HS-5 (cell line): ENCODE results near the gene NLRP14.

ENCODE experiments used
- DNase-seq: peaks from one replicate; pipeline ENCODE4 v3.0.0-alpha.2; 2012; ENCODE audit warnings: low read depth

NLRP14 gene, protein sequence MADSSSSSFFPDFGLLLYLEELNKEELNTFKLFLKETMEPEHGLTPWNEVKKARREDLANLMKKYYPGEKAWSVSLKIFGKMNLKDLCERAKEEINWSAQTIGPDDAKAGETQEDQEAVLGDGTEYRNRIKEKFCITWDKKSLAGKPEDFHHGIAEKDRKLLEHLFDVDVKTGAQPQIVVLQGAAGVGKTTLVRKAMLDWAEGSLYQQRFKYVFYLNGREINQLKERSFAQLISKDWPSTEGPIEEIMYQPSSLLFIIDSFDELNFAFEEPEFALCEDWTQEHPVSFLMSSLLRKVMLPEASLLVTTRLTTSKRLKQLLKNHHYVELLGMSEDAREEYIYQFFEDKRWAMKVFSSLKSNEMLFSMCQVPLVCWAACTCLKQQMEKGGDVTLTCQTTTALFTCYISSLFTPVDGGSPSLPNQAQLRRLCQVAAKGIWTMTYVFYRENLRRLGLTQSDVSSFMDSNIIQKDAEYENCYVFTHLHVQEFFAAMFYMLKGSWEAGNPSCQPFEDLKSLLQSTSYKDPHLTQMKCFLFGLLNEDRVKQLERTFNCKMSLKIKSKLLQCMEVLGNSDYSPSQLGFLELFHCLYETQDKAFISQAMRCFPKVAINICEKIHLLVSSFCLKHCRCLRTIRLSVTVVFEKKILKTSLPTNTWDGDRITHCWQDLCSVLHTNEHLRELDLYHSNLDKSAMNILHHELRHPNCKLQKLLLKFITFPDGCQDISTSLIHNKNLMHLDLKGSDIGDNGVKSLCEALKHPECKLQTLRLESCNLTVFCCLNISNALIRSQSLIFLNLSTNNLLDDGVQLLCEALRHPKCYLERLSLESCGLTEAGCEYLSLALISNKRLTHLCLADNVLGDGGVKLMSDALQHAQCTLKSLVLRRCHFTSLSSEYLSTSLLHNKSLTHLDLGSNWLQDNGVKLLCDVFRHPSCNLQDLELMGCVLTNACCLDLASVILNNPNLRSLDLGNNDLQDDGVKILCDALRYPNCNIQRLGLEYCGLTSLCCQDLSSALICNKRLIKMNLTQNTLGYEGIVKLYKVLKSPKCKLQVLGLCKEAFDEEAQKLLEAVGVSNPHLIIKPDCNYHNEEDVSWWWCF

DNA sequence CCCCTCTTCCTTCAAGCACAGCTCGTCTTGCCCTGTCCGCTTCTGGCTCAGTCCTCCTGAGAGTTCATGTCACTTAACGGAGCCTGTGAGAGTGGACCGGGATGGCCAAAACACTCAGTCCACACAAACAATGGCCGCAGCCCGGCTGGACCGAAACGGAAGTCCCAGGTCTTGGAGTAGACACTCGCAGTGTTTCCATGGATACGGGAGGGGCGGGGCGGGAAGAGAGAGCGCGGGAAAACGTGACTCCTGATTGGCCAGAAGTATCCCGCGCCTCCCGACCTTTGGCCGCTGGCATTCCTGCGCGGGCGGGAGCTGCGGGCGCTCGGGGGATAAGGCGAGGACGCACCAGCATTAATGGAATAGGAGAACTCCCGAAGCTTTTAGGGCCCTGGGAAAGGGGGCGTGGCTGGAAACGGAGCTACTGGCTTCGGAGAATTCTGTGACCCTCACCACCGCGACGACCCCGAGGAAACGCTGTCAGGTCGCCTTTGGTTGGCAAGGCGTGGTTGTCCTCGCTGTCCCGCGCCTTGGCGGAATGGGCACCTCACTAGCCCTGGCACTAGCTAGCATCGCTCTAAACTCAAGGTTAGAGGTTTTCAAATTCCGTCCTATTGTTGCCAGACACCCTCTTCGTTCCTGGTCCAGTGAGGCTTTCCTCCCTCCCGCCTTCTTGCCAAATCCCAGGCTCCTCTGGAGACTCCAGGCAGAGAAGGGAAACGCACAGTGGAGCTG lies at the start of gene NLRP14, which contains the start of gene ZNF214:
Gene NLRP14 (plus strand): TSS at position 297 of the 735 bp plus-strand sequence. CDS start 18,108 bp downstream, outside the sequence.
Gene ZNF214 (minus strand): TSS at position 164 of the 735 bp plus-strand sequence. CDS start 17,511 bp downstream, outside the sequence.
- peak; percentile 86 for DNase-seq

DNA sequence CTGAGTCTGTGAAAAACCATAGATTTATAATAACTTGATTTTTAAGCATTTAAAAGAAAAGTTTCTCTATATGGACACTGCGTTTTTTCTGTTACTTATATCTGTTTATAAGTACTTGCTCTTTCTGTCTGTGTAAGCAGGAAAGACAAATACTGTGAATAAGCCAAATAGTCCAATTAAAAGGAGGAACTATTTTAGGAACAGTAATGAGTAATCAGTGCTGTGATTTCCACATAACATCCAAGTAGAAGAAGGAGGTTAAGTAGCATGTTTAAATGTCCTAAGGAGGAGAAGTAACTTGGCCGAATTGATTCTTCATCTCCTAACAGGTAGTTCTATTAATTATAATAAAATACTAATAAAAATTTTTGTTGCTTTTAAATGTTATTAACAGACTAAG lies 40.9 kb upstream of the NLRP14 start:
- no peak for DNase-seq

DNA sequence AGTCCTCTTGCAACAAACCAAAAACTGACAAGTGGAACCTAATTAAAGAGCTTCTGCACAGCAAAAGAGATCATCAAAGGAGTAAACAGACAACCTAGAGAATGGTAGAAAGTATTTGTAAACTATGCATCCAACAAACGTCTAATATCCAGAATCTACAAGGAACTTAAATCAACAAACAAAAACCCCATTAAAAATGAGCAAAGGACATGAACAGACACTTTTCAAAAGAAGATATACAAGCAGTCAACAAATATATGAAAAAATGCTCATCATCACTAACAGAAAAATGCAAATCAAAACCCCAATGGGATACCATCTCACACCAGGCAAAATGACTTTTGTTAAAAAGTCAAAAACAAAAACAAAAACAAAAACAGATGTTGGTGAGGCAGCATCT lies 33.8 kb upstream of the NLRP14 start:
- DNase-seq, result no peak

DNA sequence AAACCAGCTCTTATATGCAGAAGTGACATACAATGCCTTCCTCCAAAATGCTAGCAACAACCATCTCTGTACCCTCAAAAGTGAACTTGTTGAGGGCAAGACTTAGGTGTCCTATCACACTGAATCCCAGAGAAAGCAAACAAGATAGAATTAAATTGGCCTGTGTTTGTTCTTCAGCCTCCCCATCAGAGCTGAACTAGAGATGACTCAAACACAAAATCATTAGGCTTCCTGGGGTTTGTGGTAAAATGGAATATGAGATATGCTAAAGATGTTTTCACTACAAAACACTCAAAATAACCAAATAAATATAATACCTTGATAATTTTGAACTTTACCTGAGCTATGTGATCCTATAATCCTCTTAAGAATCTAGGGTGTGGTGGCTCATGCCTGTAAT lies 31.8 kb upstream of the NLRP14 start:
- no peak for DNase-seq

DNA sequence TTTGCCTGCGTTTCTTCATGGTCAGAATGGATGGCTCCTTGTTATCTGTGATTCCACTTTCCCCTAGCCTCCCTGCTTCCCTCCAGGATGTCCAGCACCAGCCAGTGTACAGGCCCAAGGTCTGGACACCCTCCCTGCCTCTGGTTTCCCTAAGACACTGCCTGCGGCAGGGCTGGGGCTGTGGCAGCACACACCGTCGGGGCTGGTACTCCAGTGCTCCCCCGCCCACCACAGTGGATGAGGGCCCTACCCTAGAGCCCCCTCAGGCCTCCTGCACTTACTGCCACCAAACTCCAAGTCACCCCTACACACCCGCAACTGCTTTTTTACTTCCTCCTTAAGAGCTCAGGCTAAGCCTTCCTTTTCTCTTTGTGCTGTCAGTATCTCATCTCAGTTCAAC lies 29.1 kb upstream of the NLRP14 start:
- DNase-seq, result no peak

GRCh38 chr11:6992026-6992425 lies 28.3 kb upstream of the NLRP14 start:
- DNase-seq, result no peak

GRCh38 chr11:6992457-6993417 lies 27.5 kb upstream of the NLRP14 start:
- DNase-seq, result peak; percentile 92

GRCh38 chr11:6995703-6996102 lies 24.6 kb upstream of the NLRP14 start:
- DNase-seq, result no peak

DNA sequence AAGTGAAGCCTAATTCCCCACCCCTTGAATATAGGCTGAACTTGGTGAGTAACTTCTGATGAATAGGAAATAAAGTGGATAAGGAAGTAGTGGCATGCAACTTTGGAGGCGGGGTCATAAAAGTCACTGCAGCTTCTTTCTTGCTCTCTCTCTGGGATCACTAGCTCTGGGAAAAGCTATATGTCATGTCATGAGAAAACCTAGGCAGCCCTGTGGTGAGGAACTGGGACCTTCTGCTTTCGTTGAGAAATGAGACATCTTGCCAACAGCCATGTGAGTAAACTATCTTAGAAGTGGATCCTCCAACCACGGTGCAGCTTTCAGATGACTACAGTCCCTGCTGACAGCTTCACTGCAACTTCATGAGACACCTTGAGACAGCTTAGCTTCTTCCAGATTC lies 15.8 kb upstream of the NLRP14 start:
- DNase-seq, result peak; percentile 45

DNA sequence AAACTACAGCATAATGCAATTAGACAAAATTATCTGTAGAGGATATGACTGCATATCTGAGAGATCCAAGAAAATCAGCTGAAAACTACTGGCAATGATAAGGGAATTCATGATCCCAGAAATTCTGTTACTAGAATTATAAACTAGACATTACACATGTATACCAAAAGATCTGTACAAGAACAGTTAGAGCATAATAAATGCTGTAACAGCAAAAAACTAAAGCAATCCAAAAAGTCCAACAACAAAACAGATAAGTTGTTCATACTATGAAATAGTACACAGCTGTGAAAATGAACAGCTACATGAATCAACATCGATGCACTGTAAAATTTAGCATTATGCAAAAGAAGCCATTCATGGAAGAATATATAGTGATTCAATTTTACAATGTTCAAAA lies 6.2 kb upstream of the NLRP14 start:
- DNase-seq, result no peak

- no peak for DNase-seq
Observed at GRCh38 chr11:7016011-7016410, 4.3 kb upstream of the NLRP14 start.

- DNase-seq, result peak; percentile 6
Observed at GRCh38 chr11:7019500-7020182, 638 bp upstream of the NLRP14 start.

DNA sequence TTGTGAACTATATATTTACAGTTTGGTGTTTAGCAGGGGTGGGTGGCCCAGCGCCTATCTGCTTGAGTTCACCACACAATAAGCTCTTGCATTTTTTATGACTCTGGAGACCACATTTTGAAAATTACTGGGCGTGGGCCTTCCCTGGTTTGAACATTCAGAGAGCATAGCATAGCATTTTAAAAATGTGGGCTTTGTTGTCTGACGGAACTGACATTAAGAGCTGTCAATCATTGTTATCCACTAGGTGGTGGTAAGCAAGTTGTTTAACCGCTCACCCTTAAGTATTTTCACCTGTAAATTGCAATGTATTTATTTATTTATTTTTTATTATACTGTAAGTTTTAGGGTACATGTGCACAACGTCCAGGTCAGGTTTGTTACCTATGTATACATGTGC lies 1.0 kb downstream of the NLRP14 start:
- no peak for DNase-seq

- DNase-seq, result no peak
Observed at GRCh38 chr11:7028141-7028540, 7.9 kb downstream of the NLRP14 start.

DNA sequence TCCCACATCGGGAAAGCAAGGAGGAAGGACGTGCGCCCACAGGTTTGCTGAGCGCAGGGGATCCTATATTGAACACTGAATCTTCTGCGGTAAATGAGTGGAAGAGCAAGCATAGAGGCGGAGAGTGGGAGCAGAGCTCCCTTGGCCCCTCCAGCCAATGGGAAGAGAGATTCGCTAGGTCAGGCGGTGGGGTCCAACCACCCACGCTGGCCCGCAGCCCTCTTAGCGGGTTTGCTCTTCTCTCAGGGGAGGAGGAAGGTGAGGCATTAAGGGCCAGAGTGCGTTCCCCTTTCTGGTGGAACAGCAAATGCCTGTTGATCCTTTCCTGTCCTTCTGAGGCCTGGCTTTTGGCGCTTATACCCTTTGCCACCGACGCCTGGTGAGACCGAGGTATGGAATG lies 10.6 kb downstream of the NLRP14 start:
- DNase-seq, result no peak

- DNase-seq, result no peak
Observed at GRCh38 chr11:7031471-7031871, 11.2 kb downstream of the NLRP14 start.

GRCh38 chr11:7032692-7033091 lies 12.4 kb downstream of the NLRP14 start:
- no peak for DNase-seq

DNA sequence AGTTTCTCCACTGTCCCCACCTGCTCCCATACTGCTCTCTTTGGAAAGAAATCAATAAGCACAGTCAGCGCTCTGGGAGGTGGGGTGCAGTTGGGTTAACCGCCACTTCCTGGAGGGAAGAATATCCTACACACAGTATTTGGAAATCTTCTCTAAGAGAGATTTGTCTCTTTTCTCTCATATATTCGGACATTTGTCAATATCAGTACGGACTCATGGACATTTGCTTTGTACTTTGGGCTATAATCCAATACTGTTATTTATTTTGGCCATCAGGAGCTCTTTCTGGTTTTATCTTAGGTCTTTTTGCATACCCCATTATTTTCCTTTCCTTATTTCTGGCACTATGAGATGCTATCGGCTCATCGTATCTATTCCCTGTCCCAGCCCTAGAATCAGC lies 13.7 kb downstream of the NLRP14 start:
- DNase-seq, result no peak

- DNase-seq, result peak; percentile 44
Observed at GRCh38 chr11:7046474-7047175, 26.3 kb downstream of the NLRP14 start.
